Neural cell (in vitro differentiated cells): ENCODE measurements around the gene ZFYVE28. TPM values are rescaled to one million over a fixed set of nuclear protein-coding genes. Genes with fewer than 3 reads are reported as not detected.

Experiments
- H2AFZ ChIP-seq: fragments of 200-600, 300-800 bp; sonication (generic), shearing (Covaris generic); 2 replicates; pipeline ENCODE4 v1.6.0; 2014; ENCODE audit warnings: low read depth, mild to moderate bottlenecking, antibody characterized with exemption, low read length, moderate library complexity
- H3F3A ChIP-seq: fragments of 200-600 bp; shearing (Covaris generic); 2 replicates; pipeline ENCODE4 v1.6.1; 2016; ENCODE audit warnings: mild to moderate bottlenecking, moderate library complexity, mixed read lengths, antibody characterized with exemption, low read length; ENCODE audit not compliant: insufficient read depth, poor library complexity, severe bottlenecking
- H3K27ac ChIP-seq: fragments of 200-600, 300-800 bp; sonication (generic), shearing (Covaris generic); 2 replicates; pipeline ENCODE4 v1.5.1; 2014; ENCODE audit warnings: mild to moderate bottlenecking, low read length, moderate library complexity
- H3K27me3 ChIP-seq: fragments of 300-800, 200-600 bp; sonication (generic), shearing (Covaris generic); 2 replicates; pipeline ENCODE4 v1.6.0; 2014; ENCODE audit warnings: mild to moderate bottlenecking, low read depth, low read length, moderate library complexity; ENCODE audit not compliant: insufficient read depth
- H3K36me3 ChIP-seq: fragments of 300-800, 200-600 bp; sonication (generic), shearing (Covaris generic); 2 replicates; pipeline ENCODE4 v1.5.1; 2014; ENCODE audit warnings: mild to moderate bottlenecking, antibody characterized with exemption, low read length, moderate library complexity; ENCODE audit not compliant: insufficient read depth
- H3K4me2 ChIP-seq: fragments of 300-800, 200-600 bp; sonication (generic), shearing (Covaris generic); 2 replicates; pipeline ENCODE4 v1.6.0; 2014; ENCODE audit warnings: mild to moderate bottlenecking, low read length
- H3K4me3 ChIP-seq: fragments of 300-800, 200-600 bp; sonication (generic), shearing (Covaris generic); 2 replicates; pipeline ENCODE4 v1.5.1; 2014; ENCODE audit warnings: mild to moderate bottlenecking, low read length, moderate library complexity
- H3K79me2 ChIP-seq: fragments of 200-600 bp; shearing (Covaris generic); replicated peaks from 2 replicates; pipeline ENCODE4 v1.6.0; 2014; ENCODE audit warnings: mild to moderate bottlenecking, low read length, moderate library complexity; ENCODE audit not compliant: insufficient read depth
- H3K9ac ChIP-seq: fragments of 300-800, 200-600 bp; sonication (generic), shearing (Covaris generic); 2 replicates; pipeline ENCODE4 v1.6.1; 2016; ENCODE audit warnings: mild to moderate bottlenecking, low read length, mixed read lengths
- H3K9me2 ChIP-seq: fragments of 200-600 bp; shearing (Covaris generic); 2 replicates; pipeline ENCODE4 v1.6.1; 2016; ENCODE audit warnings: mild to moderate bottlenecking, low read length, mixed read lengths; ENCODE audit not compliant: insufficient read depth
- H3K9me3 ChIP-seq: fragments of 200-600, 300-800 bp; sonication (generic), shearing (Covaris generic); 2 replicates; pipeline ENCODE4 v1.6.1; 2016; ENCODE audit warnings: mild to moderate bottlenecking, mixed run types, low read length, moderate library complexity, mixed read lengths
- H4K20me1 ChIP-seq: fragments of 200-600 bp; shearing (Covaris generic); 2 replicates; pipeline ENCODE4 v1.6.1; 2016; ENCODE audit warnings: mild to moderate bottlenecking, mixed run types; ENCODE audit not compliant: insufficient read depth
- EP300 ChIP-seq: fragments of 450-650 bp; conservative IDR thresholded peaks from 2 replicates; pipeline ENCODE4 v1.6.1; 2014; ENCODE audit warnings: antibody characterized with exemption, mild to moderate bottlenecking, moderate library complexity; ENCODE audit not compliant: poor library complexity, severe bottlenecking
- EZH2 ChIP-seq: fragments of 200-600, 300-800 bp; shearing (Covaris generic), sonication (generic); IDR thresholded peaks from 2 replicates; pipeline ENCODE4 v1.6.1; 2014; ENCODE audit warnings: antibody characterized with exemption, low read length, borderline replicate concordance, mild to moderate bottlenecking; ENCODE audit not compliant: insufficient read depth, poor library complexity, severe bottlenecking
- MXI1 ChIP-seq: fragments of 450-650 bp; conservative IDR thresholded peaks from 2 replicates; pipeline ENCODE4 v1.6.1; 2014; ENCODE audit warnings: antibody characterized with exemption, mild to moderate bottlenecking; ENCODE audit not compliant: poor library complexity, severe bottlenecking
- POLR2AphosphoS5 ChIP-seq: IDR thresholded peaks from 2 replicates; pipeline ENCODE4 v1.6.1; 2012
- RAD21 ChIP-seq: fragments of 450-650 bp; conservative IDR thresholded peaks from 2 replicates; pipeline ENCODE4 v1.6.1; 2014; ENCODE audit warnings: antibody characterized with exemption, mild to moderate bottlenecking, moderate library complexity
- SMC3 ChIP-seq: fragments of 450-650 bp; conservative IDR thresholded peaks from 2 replicates; pipeline ENCODE4 v1.6.1; 2014; ENCODE audit warnings: antibody characterized with exemption, mild to moderate bottlenecking, moderate library complexity; ENCODE audit not compliant: poor library complexity
- TAF1 ChIP-seq: IDR thresholded peaks from 2 replicates; pipeline ENCODE4 v1.6.1; 2012; ENCODE audit warnings: low read depth
- polyA plus RNA-seq: library from polyadenylated mRNA; depleted of rRNA; stranded (reverse); fragments of >200 nt; gene quantifications from 2 replicates; pipeline ENCODE4 v1.2.3, GENCODE V29; 2014
- TF ChIP-seq, protein P1 (sequence below): IDR thresholded peaks from 2 replicates; pipeline ENCODE4 v1.6.1; 2012; ENCODE audit warnings: borderline replicate concordance
- TF ChIP-seq, protein P2 (sequence below): fragments of 450-650 bp; IDR thresholded peaks from 2 replicates; pipeline ENCODE4 v1.5.1; 2014; ENCODE audit warnings: antibody characterized with exemption, mild to moderate bottlenecking, moderate library complexity; ENCODE audit not compliant: poor library complexity, severe bottlenecking

ZFYVE28 gene
- polyA plus RNA-seq, 1 donor from 2014 or later = 2.4 TPM

DNA sequence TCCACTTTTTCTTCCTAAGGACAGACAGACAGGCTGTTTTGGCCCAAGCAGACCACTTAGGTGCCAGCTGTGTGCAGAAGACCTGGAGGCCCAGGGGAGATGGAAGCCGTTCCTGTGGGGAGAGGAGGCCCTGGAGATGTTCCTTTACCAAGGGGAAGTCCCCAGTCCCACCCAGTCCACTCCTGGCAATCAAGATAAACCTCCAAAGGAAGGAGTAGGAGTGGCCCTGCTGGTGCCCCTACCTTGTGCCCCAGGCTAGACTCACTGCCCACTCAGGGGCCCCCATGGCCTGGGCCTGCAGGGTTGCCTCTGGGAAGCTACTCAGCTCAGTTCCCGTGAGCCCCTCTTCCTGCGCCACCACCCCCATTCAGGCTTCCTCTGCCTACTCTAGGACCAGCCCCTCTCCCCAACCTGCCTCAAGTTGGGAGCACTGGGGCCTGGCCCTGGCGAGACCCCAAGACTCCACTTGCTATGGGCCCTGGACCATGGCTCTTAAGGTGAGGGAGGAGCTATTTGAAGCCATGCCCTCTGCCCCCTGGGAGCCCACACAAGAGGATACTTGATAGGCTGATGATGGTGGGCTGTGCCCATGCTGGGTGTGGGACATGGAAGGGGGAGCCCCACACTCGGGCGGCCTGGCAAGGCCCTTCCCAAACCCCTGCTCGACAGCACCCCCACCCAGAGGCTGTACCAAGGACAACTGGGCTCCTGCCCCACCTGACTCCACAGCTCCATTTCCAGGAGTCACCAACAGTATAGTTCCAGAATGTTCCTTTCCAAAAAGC lies 25.7 kb upstream of the ZFYVE28 start:
- Histone ChIP-seq H3K79me2 (no peaks in the 10 kb centered on the region), H3K9me2 (no peaks in the 10 kb centered on the region), H3K4me3 (no peak overlapping the region), H3K27ac (no peak overlapping the region), H3K9ac (no peak overlapping the region), H2AFZ (no peak overlapping the region), H4K20me1 (no peaks in the 10 kb centered on the region), H3F3A (no peaks in the 10 kb centered on the region), H3K4me2 (no peak overlapping the region), H3K36me3 (no peaks in the 10 kb centered on the region), H3K9me3 (no peaks in the 10 kb centered on the region), H3K27me3 (no peaks in the 10 kb centered on the region)
- TF ChIP-seq SMC3 = no peak
- TF ChIP-seq TAF1 = no peak
- no peak for TF ChIP-seq RAD21
- TF ChIP-seq, protein P1, sequence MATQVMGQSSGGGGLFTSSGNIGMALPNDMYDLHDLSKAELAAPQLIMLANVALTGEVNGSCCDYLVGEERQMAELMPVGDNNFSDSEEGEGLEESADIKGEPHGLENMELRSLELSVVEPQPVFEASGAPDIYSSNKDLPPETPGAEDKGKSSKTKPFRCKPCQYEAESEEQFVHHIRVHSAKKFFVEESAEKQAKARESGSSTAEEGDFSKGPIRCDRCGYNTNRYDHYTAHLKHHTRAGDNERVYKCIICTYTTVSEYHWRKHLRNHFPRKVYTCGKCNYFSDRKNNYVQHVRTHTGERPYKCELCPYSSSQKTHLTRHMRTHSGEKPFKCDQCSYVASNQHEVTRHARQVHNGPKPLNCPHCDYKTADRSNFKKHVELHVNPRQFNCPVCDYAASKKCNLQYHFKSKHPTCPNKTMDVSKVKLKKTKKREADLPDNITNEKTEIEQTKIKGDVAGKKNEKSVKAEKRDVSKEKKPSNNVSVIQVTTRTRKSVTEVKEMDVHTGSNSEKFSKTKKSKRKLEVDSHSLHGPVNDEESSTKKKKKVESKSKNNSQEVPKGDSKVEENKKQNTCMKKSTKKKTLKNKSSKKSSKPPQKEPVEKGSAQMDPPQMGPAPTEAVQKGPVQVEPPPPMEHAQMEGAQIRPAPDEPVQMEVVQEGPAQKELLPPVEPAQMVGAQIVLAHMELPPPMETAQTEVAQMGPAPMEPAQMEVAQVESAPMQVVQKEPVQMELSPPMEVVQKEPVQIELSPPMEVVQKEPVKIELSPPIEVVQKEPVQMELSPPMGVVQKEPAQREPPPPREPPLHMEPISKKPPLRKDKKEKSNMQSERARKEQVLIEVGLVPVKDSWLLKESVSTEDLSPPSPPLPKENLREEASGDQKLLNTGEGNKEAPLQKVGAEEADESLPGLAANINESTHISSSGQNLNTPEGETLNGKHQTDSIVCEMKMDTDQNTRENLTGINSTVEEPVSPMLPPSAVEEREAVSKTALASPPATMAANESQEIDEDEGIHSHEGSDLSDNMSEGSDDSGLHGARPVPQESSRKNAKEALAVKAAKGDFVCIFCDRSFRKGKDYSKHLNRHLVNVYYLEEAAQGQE = no peak
- TF ChIP-seq EP300 = no peak
- TF ChIP-seq POLR2AphosphoS5 = no peak
- no peak for TF ChIP-seq EZH2
- no peak for TF ChIP-seq MXI1
- TF ChIP-seq, protein P2, sequence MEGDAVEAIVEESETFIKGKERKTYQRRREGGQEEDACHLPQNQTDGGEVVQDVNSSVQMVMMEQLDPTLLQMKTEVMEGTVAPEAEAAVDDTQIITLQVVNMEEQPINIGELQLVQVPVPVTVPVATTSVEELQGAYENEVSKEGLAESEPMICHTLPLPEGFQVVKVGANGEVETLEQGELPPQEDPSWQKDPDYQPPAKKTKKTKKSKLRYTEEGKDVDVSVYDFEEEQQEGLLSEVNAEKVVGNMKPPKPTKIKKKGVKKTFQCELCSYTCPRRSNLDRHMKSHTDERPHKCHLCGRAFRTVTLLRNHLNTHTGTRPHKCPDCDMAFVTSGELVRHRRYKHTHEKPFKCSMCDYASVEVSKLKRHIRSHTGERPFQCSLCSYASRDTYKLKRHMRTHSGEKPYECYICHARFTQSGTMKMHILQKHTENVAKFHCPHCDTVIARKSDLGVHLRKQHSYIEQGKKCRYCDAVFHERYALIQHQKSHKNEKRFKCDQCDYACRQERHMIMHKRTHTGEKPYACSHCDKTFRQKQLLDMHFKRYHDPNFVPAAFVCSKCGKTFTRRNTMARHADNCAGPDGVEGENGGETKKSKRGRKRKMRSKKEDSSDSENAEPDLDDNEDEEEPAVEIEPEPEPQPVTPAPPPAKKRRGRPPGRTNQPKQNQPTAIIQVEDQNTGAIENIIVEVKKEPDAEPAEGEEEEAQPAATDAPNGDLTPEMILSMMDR = no peak

DNA sequence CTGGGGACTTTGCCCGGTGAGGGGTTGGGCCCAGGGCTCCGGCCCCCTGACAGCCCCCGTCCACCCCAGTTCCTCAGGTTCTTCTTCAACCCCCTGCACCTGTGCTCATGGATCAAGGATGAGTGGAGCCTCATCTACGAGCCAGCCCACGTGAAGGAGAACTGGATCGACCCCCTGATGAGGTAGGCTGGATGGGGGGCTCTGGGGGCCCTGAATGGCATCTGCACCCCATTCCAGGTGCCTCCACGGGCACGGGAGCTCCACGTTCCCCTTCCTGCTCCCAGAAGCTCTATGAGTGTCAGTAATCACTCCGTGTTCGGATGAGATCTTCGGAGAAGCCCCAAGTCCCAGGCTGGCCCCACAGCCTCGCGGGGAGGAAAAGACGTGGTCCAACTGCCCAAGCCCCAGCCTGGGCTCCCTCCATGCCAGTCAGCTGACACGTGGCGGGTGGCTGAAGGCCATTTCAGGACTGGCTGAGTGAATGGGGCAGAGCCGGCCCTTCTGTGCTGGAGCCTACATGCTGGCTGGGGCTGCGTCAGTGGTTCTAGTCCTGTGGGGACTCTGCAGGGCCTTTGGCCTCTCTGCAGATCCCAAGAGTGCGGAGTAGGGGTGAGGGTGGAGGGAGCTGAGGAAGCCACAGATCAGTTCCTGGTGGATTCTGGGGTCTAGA lies 24.8 kb upstream of the ZFYVE28 start:
- Histone ChIP-seq H3K4me2 (no peak overlapping the region), H3F3A (no peaks in the 10 kb centered on the region), H4K20me1 (no peaks in the 10 kb centered on the region), H2AFZ (no peak overlapping the region), H3K79me2 (no peaks in the 10 kb centered on the region), H3K4me3 (no peak overlapping the region), H3K9me2 (no peaks in the 10 kb centered on the region), H3K36me3 (no peaks in the 10 kb centered on the region), H3K27me3 (no peaks in the 10 kb centered on the region), H3K27ac (no peak overlapping the region), H3K9me3 (no peaks in the 10 kb centered on the region), H3K9ac (no peak overlapping the region)
- TF ChIP-seq EP300 = no peak
- TF ChIP-seq, protein P1 = no peak
- TF ChIP-seq EZH2 = no peak
- no peak for TF ChIP-seq POLR2AphosphoS5
- no peak for TF ChIP-seq MXI1
- no peak for TF ChIP-seq SMC3
- no peak for TF ChIP-seq RAD21
- TF ChIP-seq TAF1 = no peak
- TF ChIP-seq, protein P2 = no peak
